HUES48 (cell line): ENCODE results near the gene ZNF556.
A peak's percentile ranks its signal among the peaks of the same experiment; 100 is the strongest.

Experiments
- H3K27ac ChIP-seq: one replicate; pipeline ENCODE4 v1.7.0; 2013; ENCODE audit warnings: low read depth, low read length, inconsistent platforms
- H3K27me3 ChIP-seq: 2 replicates; pipeline ENCODE4 v1.6.1; 2013; ENCODE audit warnings: mild to moderate bottlenecking, low read length; ENCODE audit not compliant: control insufficient read depth, insufficient read depth
- H3K36me3 ChIP-seq: 2 replicates; pipeline ENCODE4 v1.6.1; 2013; ENCODE audit warnings: low read length; ENCODE audit not compliant: control insufficient read depth, insufficient read depth
- H3K4me1 ChIP-seq: 2 replicates; pipeline ENCODE4 v1.6.1; 2013; ENCODE audit warnings: mild to moderate bottlenecking, low read length; ENCODE audit not compliant: control insufficient read depth, insufficient read depth
- H3K4me3 ChIP-seq: 2 replicates; pipeline ENCODE4 v1.5.1; 2013; ENCODE audit warnings: mild to moderate bottlenecking, low read depth, low read length
- H3K9ac ChIP-seq: 2 replicates; pipeline ENCODE4 v1.6.1; 2013; ENCODE audit warnings: mild to moderate bottlenecking, low read depth, low read length, moderate library complexity
- H3K9me3 ChIP-seq: 2 replicates; pipeline ENCODE4 v1.6.1; 2013; ENCODE audit warnings: low read length; ENCODE audit not compliant: control insufficient read depth, insufficient read depth

The ZNF556 gene

GRCh38 chr19:2912306-2912705 lies 45.2 kb downstream of the ZNF556 start:
- H3K9me3 ChIP-seq, result peaks cover 12% of the 10 kb centered on the region
- H3K36me3 ChIP-seq, result peaks cover 20% of the 10 kb centered on the region
- H3K27me3 ChIP-seq, result no peaks in the 10 kb centered on the region
- no peak overlapping the region for H3K9ac ChIP-seq
- no peak overlapping the region for H3K27ac ChIP-seq
- H3K4me1 ChIP-seq, result no peaks in the 10 kb centered on the region
- H3K4me3 ChIP-seq, result no peak overlapping the region

- peaks cover 45% of the 10 kb centered on the region for H3K36me3 ChIP-seq
- H3K4me1 ChIP-seq, result no peaks in the 10 kb centered on the region
- no peak overlapping the region for H3K27ac ChIP-seq
- no peak overlapping the region for H3K9ac ChIP-seq
- no peaks in the 10 kb centered on the region for H3K27me3 ChIP-seq
- no peak overlapping the region for H3K4me3 ChIP-seq
- peaks cover 17% of the 10 kb centered on the region for H3K9me3 ChIP-seq
These were observed 50.4 kb downstream of the ZNF556 start for GRCh38 chr19:2917275-2918184.

GRCh38 chr19:2922987-2923386 lies 55.9 kb downstream of the ZNF556 start:
- Histone ChIP-seq H3K9me3 (peaks cover 2% of the 10 kb centered on the region), H3K4me3 (no peak overlapping the region), H3K27ac (peak overlapping the region; percentile 21), H3K9ac (no peak overlapping the region), H3K27me3 (no peaks in the 10 kb centered on the region), H3K36me3 (peaks cover 18% of the 10 kb centered on the region), H3K4me1 (peaks cover 12% of the 10 kb centered on the region)

- no peak overlapping the region for H3K27ac ChIP-seq
These were observed 56.4 kb downstream of the ZNF556 start for GRCh38 chr19:2923510-2923909.

GRCh38 chr19:2926341-2927031 lies 59.4 kb downstream of the ZNF556 start:
- Histone ChIP-seq H3K4me3 (no peak overlapping the region), H3K9me3 (peaks cover 3% of the 10 kb centered on the region; the same call in 1 of the 2 replicates), H3K27me3 (no peaks in the 10 kb centered on the region), H3K27ac (no peak overlapping the region), H3K36me3 (no peaks in the 10 kb centered on the region), H3K9ac (no peak overlapping the region), H3K4me1 (peaks cover 12% of the 10 kb centered on the region)

More at GRCh38 chr19:2923510-2923909, 56.4 kb downstream of the ZNF556 start:
- Histone ChIP-seq H3K36me3 (peaks cover 14% of the 10 kb centered on the region), H3K9ac (no peak overlapping the region), H3K9me3 (no peaks in the 10 kb centered on the region), H3K4me3 (no peak overlapping the region), H3K27me3 (no peaks in the 10 kb centered on the region), H3K4me1 (peaks cover 12% of the 10 kb centered on the region)

GRCh38 chr19:2927032-2927430 lies 59.9 kb downstream of the ZNF556 start:
- Histone ChIP-seq H3K36me3 (no peaks in the 10 kb centered on the region), H3K9me3 (peaks cover 4% of the 10 kb centered on the region; the same call in 1 of the 2 replicates), H3K27ac (no peak overlapping the region)

More at GRCh38 chr19:2927032-2927430, 59.9 kb downstream of the ZNF556 start:
- Histone ChIP-seq H3K4me1 (peaks cover 12% of the 10 kb centered on the region), H3K27me3 (no peaks in the 10 kb centered on the region), H3K4me3 (no peak overlapping the region), H3K9ac (no peak overlapping the region)
